OCI-LY3 (cell line): ENCODE data around the gene CLSTN2.

Source experiments
- H2AFZ ChIP-seq: fragments of 200-600, 300-600 bp; shearing (Covaris generic); 2 replicates; pipeline ENCODE4 v1.6.0; 2014; ENCODE audit warnings: antibody characterized with exemption, low read depth, low read length
- H3K27ac ChIP-seq: fragments of 200-600, 300-600 bp; sonication (generic); 2 replicates; pipeline ENCODE4 v1.5.1; 2014; ENCODE audit warnings: mild to moderate bottlenecking, low read length, moderate library complexity, mixed read lengths
- H3K27me3 ChIP-seq: fragments of 200-600, 300-600 bp; sonication (generic); 2 replicates; pipeline ENCODE4 v1.6.1; 2014; ENCODE audit warnings: low read depth, low read length, mixed read lengths
- H3K36me3 ChIP-seq: fragments of 200-600, 300-600 bp; sonication (generic); replicated peaks from 2 replicates; pipeline ENCODE3; 2014; ENCODE audit warnings: low read depth, low read length, mixed read lengths
- H3K4me1 ChIP-seq: fragments of 300-600, 200-600 bp; sonication (generic); 2 replicates; pipeline ENCODE4 v1.6.1; 2014; ENCODE audit warnings: low read length, mixed read lengths
- H3K4me2 ChIP-seq: fragments of 200-600, 300-600 bp; sonication (generic); 2 replicates; pipeline ENCODE4 v1.6.1; 2014; ENCODE audit warnings: low read length, mixed read lengths
- H3K4me3 ChIP-seq: fragments of 300-600, 200-600 bp; sonication (generic); 2 replicates; pipeline ENCODE4 v1.5.1; 2014; ENCODE audit warnings: antibody characterized with exemption, mild to moderate bottlenecking, low read length, moderate library complexity
- H3K79me2 ChIP-seq: fragments of 300-600, 200-600 bp; shearing (Covaris generic); 2 replicates; pipeline ENCODE4 v1.6.1; 2014; ENCODE audit warnings: mild to moderate bottlenecking, low read length, mixed read lengths
- H3K9ac ChIP-seq: fragments of 300-600, 200-600 bp; shearing (Covaris generic); 2 replicates; pipeline ENCODE4 v1.6.0; 2014; ENCODE audit warnings: mild to moderate bottlenecking, low read length, moderate library complexity
- H3K9me3 ChIP-seq: fragments of 200-600, 300-600 bp; shearing (Covaris generic); 2 replicates; pipeline ENCODE4 v1.6.1; 2014; ENCODE audit warnings: low read length, mixed read lengths; ENCODE audit not compliant: insufficient read depth
- H4K20me1 ChIP-seq: fragments of 200-600, 300-600 bp; sonication (generic); 2 replicates; pipeline ENCODE4 v1.6.1; 2016; ENCODE audit warnings: low read length, mixed read lengths; ENCODE audit not compliant: insufficient read depth
- CTCF ChIP-seq: fragments of 200-600, 300-600 bp; sonication (generic); IDR thresholded peaks from 2 replicates; pipeline ENCODE4 v1.5.1; 2014; ENCODE audit warnings: antibody characterized with exemption, low read length, low read depth
- EZH2phosphoT487 ChIP-seq: fragments of 200-600 bp; shearing (Covaris generic); IDR thresholded peaks from 2 replicates; pipeline ENCODE4 v1.6.1; 2018; ENCODE audit warnings: antibody characterized with exemption, mixed run types, low read depth

The CLSTN2 gene

GRCh38 chr3:140552898-140553297, 617.9 kb downstream of the CLSTN2 start:
- no peak for TF ChIP-seq CTCF
- no peak for TF ChIP-seq EZH2phosphoT487
- Histone ChIP-seq H3K9ac (no peak overlapping the region), H2AFZ (no peak overlapping the region), H4K20me1 (no peaks in the 10 kb centered on the region), H3K4me3 (no peak overlapping the region), H3K27ac (no peak overlapping the region), H3K4me2 (no peak overlapping the region), H3K4me1 (0 out of 2 replicates have a peak, but pooled peaks cover 6% of the 10 kb centered on the region), H3K27me3 (no peaks in the 10 kb centered on the region), H3K9me3 (no peaks in the 10 kb centered on the region), H3K79me2 (no peaks in the 10 kb centered on the region), H3K36me3 (no peaks in the 10 kb centered on the region)

GRCh38 chr3:140553591-140553990, 618.6 kb downstream of the CLSTN2 start:
- 0 out of 2 replicates have a peak, but pooled peaks cover 6% of the 10 kb centered on the region for H3K4me1 ChIP-seq
- no peak overlapping the region for H3K4me3 ChIP-seq
- H3K36me3 ChIP-seq = no peaks in the 10 kb centered on the region
- H2AFZ ChIP-seq = no peak overlapping the region
- no peak overlapping the region for H3K4me2 ChIP-seq
- H3K9me3 ChIP-seq = no peaks in the 10 kb centered on the region
- no peak overlapping the region for H3K9ac ChIP-seq
- no peaks in the 10 kb centered on the region for H4K20me1 ChIP-seq
- no peaks in the 10 kb centered on the region for H3K79me2 ChIP-seq
- no peak for TF ChIP-seq EZH2phosphoT487
- no peak for TF ChIP-seq CTCF
- no peak overlapping the region for H3K27ac ChIP-seq
- H3K27me3 ChIP-seq = no peaks in the 10 kb centered on the region

GRCh38 chr3:140555666-140556065, 620.7 kb downstream of the CLSTN2 start:
- Histone ChIP-seq H3K36me3 (no peaks in the 10 kb centered on the region), H3K4me2 (no peak overlapping the region), H3K4me1 (0 out of 2 replicates have a peak, but pooled peaks cover 6% of the 10 kb centered on the region), H3K27ac (no peak overlapping the region), H3K9me3 (no peaks in the 10 kb centered on the region), H3K27me3 (no peaks in the 10 kb centered on the region), H4K20me1 (no peaks in the 10 kb centered on the region), H2AFZ (no peak overlapping the region), H3K79me2 (no peaks in the 10 kb centered on the region), H3K4me3 (no peak overlapping the region), H3K9ac (no peak overlapping the region)
- no peak for TF ChIP-seq CTCF
- no peak for TF ChIP-seq EZH2phosphoT487

GRCh38 chr3:140557476-140557875, 622.5 kb downstream of the CLSTN2 start:
- Histone ChIP-seq H3K9ac (no peak overlapping the region), H3K79me2 (no peaks in the 10 kb centered on the region), H3K27me3 (no peaks in the 10 kb centered on the region), H3K36me3 (no peaks in the 10 kb centered on the region), H3K9me3 (no peaks in the 10 kb centered on the region), H3K27ac (no peak overlapping the region), H2AFZ (no peak overlapping the region), H3K4me1 (0 out of 2 replicates have a peak, but pooled peaks cover 6% of the 10 kb centered on the region), H4K20me1 (no peaks in the 10 kb centered on the region), H3K4me3 (no peak overlapping the region), H3K4me2 (no peak overlapping the region)
- TF ChIP-seq CTCF (no peak), EZH2phosphoT487 (no peak)
